RPMI7951 (cell line): ENCODE results near the gene SEC31A. TPM values are rescaled to one million over a fixed set of nuclear protein-coding genes. Genes with fewer than 3 reads are reported as not detected.
A peak's percentile ranks its signal among the peaks of the same experiment; 100 is the strongest.

Source experiments
- DNase-seq: peaks from one replicate; pipeline ENCODE4 v3.0.0-alpha.2; 2012; ENCODE audit warnings: low read depth
- total RNA-seq: library from RNA; depleted of rRNA; stranded (reverse); fragments of >200 nt; shearing (Covaris generic); gene quantifications from 2 replicates; pipeline ENCODE4 v1.2.3, GENCODE V29; 2014

Gene SEC31A
- total RNA-seq, 1 experiment from 2014 or later: 174 TPM

DNA sequence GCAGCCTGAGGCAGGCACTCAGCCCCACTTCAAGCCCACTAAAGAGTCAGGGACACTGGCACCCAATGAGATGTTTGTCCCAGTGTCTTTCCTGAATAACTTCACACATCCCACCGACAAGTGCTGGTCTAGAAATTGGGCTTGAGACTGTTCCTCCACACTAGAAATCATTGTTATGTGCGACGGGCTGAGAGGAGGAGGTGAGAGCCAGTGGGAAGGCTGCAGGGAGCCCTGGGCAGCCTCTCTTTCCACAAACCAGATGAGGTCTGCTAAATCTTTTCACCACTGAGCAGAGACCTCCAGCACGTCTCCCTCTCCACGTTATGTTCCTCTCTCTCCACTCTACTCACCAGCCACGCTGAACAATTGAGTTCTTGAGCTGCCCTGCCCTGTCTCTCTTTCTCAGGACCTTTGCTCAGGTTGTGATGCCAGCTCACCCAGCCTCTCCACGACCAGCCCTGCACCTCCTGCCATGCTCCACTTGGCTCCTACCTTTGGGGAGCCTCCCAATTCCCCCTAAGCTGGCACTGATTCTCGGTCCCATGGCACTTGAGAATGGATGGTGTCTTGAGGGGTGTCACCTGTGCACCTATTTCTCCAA lies 100.8 kb downstream of the SEC31A start:
- no peak for DNase-seq

DNA sequence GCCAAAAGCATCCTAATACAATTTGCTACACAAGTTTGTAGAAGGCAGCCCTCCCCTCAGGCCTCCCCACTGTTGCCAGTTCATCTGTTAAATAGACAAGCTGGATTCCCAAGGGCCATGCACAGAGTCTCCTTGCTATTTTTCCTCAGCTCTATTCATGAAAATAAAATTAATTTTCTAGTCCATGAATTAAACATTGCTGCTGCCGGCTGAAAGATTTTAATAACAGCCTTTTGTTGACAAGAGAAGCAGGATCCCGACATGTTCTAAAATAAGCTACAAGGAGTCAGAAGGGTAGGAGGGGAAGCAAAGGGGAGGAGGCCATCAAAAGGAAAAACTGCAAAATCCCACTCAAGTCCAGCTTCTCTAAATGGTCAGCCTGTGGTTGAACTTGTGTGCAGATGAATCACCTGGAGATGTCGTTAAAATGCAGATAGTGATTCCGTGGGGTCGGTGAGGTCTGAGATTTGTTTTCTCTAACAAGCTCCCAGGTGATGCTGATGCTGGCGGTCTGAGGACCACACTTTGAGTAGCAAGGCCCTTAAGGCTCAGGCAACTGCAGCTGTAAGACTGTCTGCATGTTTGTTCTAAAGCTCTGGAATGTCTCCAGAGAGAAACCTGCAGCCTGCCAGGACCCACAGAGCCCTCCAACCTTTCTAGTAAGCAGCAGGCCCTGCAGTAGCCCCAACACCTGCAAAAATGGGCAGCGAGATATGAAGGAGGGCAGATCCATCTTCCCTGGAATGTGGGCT lies 101.8 kb downstream of the SEC31A start:
- DNase-seq: no peak

DNA sequence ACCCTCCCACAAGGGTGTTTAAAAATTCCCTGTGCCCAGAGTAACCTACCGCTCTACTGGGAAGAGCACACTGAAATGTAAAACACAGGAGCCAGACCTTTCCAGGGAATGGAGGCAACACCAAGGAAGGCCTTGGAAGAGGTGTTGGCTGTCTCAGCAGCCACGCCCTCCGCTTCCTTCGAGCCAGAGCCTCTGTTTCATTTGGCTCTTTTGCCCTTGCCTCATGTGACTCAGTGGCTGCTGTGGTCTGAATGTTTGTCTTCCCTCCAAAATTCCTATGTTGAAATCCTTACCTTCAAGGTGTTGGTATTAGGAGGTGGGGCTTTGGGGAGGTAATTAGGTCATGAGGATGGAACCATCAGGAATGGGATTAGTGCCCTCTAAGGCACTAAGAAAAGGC lies 103.6 kb downstream of the SEC31A start:
- no peak for DNase-seq

GRCh38 chr4:82786828-82787227 lies 104.1 kb downstream of the SEC31A start:
- no peak for DNase-seq

- peak; percentile 79 for DNase-seq
These were observed 105.1 kb downstream of the SEC31A start for GRCh38 chr4:82785611-82786400.

DNA sequence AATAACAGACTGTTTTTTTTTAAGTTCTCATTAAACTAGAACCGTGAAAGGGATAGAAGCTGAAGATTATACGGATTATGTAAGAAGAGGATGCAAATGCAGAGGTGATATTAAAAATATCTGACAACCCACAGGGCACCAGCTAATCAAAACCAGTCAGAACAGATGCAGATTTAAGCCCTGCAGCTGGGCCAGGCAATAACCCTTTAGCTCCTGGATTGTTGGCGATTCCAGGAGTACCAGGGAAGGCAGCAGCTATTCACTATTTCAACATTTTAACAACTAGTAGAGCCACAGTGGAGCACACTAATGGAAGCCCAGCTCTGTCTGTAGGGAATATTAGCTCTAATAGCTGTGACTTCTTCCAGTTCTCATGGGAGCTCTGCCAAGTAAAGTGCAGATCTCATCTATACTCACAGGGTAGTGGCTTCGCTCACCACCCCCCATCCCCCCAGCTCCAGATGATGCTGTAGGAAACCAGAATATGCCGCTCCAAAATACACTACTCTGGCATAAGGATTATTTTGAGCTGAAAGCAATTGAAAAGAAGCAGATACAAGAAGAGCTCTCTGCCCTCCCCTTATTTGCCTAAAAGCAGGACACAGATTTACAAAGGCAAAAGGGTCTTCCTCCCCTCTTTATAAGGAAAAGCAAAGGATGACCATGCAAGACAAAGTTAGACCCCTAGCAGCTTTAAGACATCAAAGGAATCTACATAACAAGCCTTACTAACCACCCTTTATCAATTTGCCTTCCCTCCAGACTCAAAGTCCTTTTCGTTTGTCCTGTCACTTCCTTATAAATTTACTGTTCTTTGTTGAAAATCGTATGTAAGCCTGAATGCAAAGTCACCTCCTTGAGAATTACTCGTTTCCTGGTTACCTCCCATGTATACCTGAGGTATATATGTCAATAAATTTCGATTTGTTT lies 106.0 kb downstream of the SEC31A start:
- peak; percentile 19 for DNase-seq

DNA sequence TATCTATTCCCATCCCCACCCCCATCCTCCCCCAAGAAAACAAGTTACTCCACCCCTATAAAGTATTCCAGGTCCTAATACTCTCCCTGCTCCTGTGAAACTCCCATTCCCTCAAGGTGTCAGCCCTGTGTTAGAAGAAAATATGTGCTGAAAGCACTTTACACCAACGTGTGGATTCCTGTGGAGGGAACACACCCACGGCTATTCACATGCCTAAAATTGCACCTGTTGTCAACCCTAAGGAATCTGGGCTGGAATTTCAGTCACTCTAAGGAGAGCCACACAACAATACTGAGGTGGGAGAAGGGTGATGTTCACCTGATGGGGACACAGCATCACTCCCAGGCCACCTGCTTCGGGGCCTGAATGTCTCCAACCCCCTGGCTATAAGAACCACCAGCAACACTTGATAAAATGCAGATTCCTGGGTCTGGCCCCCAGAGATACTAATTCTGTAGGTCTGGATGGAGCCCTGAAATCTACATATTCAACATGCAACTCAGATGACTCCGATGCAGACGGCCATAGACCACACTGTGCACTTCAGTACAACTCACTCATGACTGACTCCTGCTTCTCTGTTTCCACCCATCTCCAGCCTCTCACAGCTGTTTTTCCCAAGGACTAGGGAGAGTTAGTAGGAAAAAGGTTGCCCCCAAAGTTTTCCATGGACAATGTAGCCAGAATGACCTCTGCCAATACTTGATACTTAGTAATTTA lies 108.2 kb downstream of the SEC31A start:
- no peak for DNase-seq

DNA sequence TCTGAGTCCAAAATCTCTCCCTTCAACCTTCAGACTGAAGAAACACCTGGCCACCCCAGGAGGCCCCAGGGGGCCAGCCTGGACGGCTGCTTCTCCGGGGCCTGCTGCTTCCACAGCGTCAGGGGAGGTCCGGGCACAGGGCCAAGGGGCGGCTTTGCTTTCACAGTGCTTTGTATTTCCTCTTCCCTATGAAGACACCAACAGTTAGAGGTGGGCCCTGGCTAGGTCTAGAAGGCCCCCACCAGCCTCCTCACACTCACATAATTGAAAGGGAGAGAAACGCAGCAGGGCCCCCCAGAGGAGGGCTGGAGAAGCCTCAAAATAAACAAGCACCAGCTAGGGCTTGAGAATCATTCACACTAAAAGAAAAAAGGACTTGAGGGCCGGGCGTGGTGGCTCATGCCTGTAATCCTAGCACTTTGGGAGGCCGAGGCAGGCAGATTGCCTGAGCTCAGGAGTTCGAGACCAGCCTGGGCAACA lies 110.2 kb downstream of the SEC31A start:
- DNase-seq: no peak

DNA sequence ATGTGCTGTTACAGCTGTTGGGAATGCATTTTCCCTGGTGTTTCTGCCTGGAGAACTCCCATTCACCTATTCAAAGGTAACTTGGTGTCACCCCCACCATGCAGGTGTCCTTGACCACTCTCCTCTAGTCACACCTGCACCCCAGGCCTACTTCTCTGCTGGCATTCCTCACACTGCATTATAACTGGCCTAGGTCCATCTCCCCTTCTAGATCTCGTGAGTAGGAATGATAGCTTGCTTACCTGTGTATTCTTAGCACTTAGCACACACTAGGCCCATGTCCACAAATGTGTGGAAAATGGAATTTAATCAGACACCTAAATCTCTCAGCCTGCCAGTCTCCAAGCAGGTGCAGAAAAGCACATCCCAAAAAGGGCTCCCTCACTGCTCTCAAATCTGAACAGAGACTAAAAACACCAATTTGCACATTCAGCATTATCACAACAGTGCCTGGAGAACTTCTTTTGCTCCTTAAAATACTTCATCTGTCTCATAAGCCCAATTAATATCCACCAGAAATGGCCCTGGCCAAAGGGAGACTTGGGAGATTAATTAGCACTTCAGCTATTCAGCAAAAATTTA lies 110.7 kb downstream of the SEC31A start:
- DNase-seq: no peak

DNA sequence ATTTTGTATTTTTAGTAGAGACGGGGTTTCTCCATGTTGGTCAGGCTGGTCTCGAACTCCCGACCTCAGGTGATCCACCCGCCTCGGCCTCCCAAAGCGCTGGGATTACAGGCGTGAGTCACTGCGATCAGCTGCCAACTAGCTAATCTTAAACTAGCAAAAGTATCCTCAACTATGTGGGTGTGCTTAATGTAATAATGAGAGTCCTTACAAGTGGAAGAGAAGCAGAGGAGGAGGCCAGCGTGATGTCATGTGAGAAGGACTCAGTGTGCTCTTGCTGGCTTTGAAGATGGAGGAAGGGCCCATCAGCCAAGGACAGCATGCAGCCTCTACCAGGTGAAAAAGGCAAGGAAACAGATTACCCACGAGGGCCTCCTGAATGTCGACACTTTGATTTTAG lies 111.9 kb downstream of the SEC31A start:
- DNase-seq: no peak

DNA sequence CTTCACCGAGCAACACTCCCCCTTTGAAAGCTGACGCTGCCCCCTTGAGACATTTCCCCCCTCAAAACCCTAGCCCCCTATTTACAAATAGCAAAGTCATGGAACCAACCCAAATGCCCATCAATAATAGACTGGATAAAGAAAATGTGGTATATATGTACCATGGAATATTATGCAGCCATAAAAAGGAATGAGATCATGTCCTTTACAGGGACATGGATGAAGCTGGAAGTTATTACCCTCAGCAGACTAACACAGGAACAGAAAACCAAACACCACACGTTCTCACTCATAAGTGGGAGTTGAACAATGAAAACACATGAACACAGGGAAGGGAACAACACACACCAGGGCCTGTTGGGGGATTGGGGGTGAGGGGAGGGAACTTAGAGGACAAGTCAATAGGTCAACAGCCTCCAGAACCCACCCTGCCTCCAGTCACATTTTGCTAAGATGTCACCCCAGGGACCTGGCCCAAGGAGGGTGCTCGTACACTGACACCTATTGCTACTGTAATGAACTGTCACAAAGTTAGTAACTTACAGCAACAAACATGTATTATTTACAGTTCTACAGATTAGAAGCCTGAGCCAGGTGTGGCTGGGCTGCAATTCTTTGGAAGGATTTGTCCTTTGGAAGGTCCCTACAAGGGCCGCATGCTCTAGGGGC lies 113.0 kb downstream of the SEC31A start:
- no peak for DNase-seq

- DNase-seq: no peak
These were observed 113.9 kb downstream of the SEC31A start for GRCh38 chr4:82776925-82777542.

- no peak for DNase-seq
These were observed 115.7 kb downstream of the SEC31A start for GRCh38 chr4:82775243-82775642.

DNA sequence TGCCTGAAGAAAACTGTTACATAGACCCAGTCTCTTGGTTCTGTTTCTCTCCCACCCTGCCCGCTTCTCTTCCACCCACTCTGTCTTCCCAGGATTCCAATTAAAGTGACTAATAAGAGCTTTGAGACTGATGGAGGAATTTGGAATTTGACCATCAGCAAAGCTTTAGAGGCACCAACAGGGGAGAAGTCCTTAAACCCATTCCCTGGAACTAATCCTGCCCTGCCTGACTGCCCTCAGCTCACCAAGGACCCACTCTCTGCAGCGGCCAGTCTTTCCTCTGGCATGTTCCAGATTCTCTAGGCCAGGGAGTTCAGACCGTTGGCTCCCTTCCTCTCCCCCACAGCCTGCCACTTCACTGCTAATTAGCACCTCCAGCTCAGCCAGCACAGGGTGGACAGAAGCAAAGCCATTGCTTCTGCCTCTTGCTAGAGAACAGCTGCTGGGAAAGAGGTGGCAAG lies 116.2 kb downstream of the SEC31A start:
- no peak for DNase-seq

DNA sequence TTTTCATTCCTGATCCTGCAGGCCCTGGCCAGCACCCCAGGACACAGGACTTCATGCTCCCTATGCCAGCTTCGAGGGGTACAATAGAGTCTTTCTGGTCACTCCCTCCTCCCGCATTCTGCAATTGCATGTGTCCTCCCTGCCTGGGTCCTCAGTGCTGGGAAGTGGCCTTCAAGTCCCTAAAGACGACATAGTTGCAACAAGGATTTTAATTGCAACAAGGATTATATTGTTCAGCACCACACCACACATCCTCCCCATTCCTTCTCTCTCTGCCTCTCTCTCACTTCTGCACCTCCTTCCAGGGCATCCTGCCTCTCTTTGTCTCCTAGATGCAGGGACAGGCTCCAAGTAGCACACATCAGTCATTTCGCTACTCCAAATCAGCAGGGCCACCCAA lies 117.9 kb downstream of the SEC31A start:
- no peak for DNase-seq

DNA sequence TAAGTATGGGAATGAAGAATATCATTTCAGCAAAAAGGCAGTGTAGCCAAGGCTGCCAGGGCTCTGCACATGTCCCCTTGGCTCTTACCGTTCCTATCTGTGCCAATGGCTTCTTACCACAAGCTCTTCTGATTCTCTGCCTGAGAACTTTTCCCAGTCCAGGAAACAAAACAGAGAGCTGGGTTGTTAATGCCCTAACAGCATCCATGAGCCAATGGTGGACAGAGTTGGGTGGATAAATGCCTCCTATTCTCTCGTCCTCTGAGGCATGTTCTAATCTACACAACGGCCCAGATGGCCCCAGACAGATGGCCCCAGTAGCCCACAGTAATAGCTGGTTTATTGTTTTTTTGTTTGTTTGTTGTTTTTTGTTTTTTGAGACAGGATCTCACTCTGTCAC lies 120.3 kb downstream of the SEC31A start:
- no peak for DNase-seq
